ENCODE results near the gene CRABP2. TPM values are rescaled to one million over a fixed set of nuclear protein-coding genes. Genes with fewer than 3 reads are reported as not detected.

CRABP2 gene
- total and polyA plus RNA-seq, 2 experiments from 2014 or later = 45.9 to 137 TPM

DNA sequence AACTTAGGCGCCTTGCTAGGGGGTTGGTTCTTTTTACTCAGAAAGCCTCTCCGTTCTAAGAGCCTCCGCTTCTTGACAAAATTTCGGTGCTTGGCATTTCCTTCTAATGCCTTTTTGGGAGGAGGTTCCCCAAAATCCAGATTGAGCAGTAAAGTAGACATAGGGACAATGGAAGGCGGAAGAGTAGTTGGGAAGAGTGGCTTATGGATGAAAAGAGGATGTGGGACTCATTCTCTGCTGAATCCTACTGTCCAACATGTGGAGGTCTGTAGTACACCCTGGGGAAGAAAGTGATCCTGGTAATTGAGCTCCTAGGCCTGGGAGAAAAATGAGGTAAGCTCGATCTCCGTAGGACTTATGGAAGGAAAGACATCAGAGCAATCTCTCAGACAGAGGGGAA lies 22.1 kb upstream of the CRABP2 start:
- Histone ChIP-seq H3K9me2 (ENCODE audit: insufficient read depth) (no peaks in the 10 kb centered on the region), H3K27me3 (ENCODE audit: insufficient read depth) (no peaks in the 10 kb centered on the region), H2AFZ (no peak overlapping the region), H3K79me2 (replicated peaks; ENCODE audit: insufficient read depth) (peaks cover 69% of the 10 kb centered on the region), H3K4me3 (peak overlapping the region; percentile 96), H4K20me1 (replicated peaks; ENCODE audit: insufficient read depth) (peaks cover 43% of the 10 kb centered on the region), H3K27ac (ENCODE audit: low read depth) (peak overlapping the region; percentile 88; the same call in 1 of the 2 replicates), H3K4me1 (ENCODE audit: insufficient read depth) (peaks cover 28% of the 10 kb centered on the region), H3K36me3 (ENCODE audit: insufficient read depth) (peaks cover 19% of the 10 kb centered on the region), H3F3A (replicated peaks; ENCODE audit: low read depth) (peaks cover 37% of the 10 kb centered on the region), H3K4me2 (peak overlapping the region; percentile 95)
- ATAC-seq = no peak
- peaks cover 13% of the 10 kb centered on the region for H3K4me1 Mint-ChIP-seq
- peaks cover 4% of the 10 kb centered on the region for H3K27me3 Mint-ChIP-seq (ENCODE audit: insufficient read depth, low read depth, poor library complexity)
- H3K27ac Mint-ChIP-seq = peak overlapping the region; percentile 97
- DNase-seq (ENCODE audit: low spot score) = no peak
- TF ChIP-seq ZNF114 (CRISPR knock-in tag; IDR thresholded peaks at IDR 0.05) = no peak
- no peak for TF ChIP-seq POLR2AphosphoS5 (IDR thresholded peaks at IDR 0.05; ENCODE audit: low read depth)
- TF ChIP-seq, protein P1, sequence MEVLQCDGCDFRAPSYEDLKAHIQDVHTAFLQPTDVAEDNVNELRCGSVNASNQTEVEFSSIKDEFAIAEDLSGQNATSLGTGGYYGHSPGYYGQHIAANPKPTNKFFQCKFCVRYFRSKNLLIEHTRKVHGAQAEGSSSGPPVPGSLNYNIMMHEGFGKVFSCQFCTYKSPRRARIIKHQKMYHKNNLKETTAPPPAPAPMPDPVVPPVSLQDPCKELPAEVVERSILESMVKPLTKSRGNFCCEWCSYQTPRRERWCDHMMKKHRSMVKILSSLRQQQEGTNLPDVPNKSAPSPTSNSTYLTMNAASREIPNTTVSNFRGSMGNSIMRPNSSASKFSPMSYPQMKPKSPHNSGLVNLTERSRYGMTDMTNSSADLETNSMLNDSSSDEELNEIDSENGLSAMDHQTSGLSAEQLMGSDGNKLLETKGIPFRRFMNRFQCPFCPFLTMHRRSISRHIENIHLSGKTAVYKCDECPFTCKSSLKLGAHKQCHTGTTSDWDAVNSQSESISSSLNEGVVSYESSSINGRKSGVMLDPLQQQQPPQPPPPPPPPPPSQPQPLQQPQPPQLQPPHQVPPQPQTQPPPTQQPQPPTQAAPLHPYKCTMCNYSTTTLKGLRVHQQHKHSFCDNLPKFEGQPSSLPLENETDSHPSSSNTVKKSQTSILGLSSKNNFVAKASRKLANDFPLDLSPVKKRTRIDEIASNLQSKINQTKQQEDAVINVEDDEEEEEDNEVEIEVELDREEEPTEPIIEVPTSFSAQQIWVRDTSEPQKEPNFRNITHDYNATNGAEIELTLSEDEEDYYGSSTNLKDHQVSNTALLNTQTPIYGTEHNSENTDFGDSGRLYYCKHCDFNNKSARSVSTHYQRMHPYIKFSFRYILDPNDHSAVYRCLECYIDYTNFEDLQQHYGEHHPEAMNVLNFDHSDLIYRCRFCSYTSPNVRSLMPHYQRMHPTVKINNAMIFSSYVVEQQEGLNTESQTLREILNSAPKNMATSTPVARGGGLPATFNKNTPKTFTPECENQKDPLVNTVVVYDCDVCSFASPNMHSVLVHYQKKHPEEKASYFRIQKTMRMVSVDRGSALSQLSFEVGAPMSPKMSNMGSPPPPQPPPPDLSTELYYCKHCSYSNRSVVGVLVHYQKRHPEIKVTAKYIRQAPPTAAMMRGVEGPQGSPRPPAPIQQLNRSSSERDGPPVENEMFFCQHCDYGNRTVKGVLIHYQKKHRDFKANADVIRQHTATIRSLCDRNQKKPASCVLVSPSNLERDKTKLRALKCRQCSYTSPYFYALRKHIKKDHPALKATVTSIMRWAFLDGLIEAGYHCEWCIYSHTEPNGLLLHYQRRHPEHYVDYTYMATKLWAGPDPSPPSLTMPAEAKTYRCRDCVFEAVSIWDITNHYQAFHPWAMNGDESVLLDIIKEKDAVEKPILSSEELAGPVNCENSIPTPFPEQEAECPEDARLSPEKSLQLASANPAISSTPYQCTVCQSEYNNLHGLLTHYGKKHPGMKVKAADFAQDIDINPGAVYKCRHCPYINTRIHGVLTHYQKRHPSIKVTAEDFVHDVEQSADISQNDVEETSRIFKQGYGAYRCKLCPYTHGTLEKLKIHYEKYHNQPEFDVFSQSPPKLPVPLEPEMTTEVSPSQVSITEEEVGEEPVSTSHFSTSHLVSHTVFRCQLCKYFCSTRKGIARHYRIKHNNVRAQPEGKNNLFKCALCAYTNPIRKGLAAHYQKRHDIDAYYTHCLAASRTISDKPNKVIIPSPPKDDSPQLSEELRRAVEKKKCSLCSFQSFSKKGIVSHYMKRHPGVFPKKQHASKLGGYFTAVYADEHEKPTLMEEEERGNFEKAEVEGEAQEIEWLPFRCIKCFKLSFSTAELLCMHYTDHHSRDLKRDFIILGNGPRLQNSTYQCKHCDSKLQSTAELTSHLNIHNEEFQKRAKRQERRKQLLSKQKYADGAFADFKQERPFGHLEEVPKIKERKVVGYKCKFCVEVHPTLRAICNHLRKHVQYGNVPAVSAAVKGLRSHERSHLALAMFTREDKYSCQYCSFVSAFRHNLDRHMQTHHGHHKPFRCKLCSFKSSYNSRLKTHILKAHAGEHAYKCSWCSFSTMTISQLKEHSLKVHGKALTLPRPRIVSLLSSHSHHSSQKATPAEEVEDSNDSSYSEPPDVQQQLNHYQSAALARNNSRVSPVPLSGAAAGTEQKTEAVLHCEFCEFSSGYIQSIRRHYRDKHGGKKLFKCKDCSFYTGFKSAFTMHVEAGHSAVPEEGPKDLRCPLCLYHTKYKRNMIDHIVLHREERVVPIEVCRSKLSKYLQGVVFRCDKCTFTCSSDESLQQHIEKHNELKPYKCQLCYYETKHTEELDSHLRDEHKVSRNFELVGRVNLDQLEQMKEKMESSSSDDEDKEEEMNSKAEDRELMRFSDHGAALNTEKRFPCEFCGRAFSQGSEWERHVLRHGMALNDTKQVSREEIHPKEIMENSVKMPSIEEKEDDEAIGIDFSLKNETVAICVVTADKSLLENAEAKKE (CRISPR knock-in tag; IDR thresholded peaks at IDR 0.05) = no peak
- no peak for TF ChIP-seq JUNB (IDR thresholded peaks at IDR 0.05; ENCODE audit: unreplicated experiment)
- H3K9me3 Mint-ChIP-seq = no peaks in the 10 kb centered on the region
- H3K4me3 Mint-ChIP-seq = no peak overlapping the region
- H3K36me3 Mint-ChIP-seq (ENCODE audit: low read depth) = peaks cover 22% of the 10 kb centered on the region

DNA sequence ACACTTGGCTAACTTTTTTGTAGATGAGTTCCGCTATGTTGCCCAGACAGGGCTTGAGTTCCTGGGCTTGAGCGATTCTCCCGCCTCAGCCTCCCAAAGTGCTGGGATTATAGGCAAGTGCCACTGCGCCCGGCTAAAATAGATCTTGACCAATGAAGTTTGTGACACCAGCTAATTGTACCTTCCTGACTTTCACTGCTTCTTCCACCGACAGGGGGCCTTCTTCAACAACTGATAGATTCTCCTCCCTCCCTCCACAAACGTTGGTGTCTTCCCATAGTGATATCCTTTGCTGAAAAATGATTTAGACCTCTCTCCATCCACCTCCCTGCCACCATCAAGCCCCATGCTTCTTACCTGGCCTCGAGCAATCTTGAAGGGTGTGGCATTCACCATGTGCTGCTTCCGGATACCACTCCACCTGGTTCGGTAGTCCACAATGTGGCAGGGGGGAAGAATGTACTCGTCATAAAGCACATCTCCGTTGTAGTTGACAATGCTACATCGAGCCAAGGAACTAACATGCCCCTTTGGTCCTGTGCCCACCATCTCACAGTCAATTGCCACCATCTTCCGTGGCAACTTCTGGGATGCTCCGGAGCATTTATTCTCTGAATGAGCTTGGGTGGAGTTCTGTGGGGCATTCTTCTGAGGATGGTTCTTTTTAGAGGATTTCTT lies 21.3 kb upstream of the CRABP2 start:
- H3K79me2 ChIP-seq (replicated peaks; ENCODE audit: insufficient read depth) = peaks cover 74% of the 10 kb centered on the region
- peaks cover 27% of the 10 kb centered on the region for H3K36me3 Mint-ChIP-seq (ENCODE audit: low read depth)

More for the DNA sequence above, 21.3 kb upstream of the CRABP2 start:
- Histone ChIP-seq H3K27ac (ENCODE audit: low read depth) (0 out of 2 replicates have a peak overlapping the region, but pooled peaks have one; percentile 81), H3K4me3 (peak overlapping the region; percentile 96), H4K20me1 (replicated peaks; ENCODE audit: insufficient read depth) (peaks cover 45% of the 10 kb centered on the region), H3K4me2 (peak overlapping the region; percentile 95), H3K9me2 (ENCODE audit: insufficient read depth) (no peaks in the 10 kb centered on the region), H3K4me1 (ENCODE audit: insufficient read depth) (peaks cover 28% of the 10 kb centered on the region), H3K27me3 (ENCODE audit: insufficient read depth) (no peaks in the 10 kb centered on the region), H3K36me3 (ENCODE audit: insufficient read depth) (peaks cover 20% of the 10 kb centered on the region), H2AFZ (no peak overlapping the region), H3F3A (replicated peaks; ENCODE audit: low read depth) (peaks cover 37% of the 10 kb centered on the region)
- ATAC-seq (peak; percentile 16), DNase-seq (ENCODE audit: low spot score) (peak; percentile 88)
- no peak overlapping the region for H3K27ac Mint-ChIP-seq
- TF ChIP-seq, protein P2, sequence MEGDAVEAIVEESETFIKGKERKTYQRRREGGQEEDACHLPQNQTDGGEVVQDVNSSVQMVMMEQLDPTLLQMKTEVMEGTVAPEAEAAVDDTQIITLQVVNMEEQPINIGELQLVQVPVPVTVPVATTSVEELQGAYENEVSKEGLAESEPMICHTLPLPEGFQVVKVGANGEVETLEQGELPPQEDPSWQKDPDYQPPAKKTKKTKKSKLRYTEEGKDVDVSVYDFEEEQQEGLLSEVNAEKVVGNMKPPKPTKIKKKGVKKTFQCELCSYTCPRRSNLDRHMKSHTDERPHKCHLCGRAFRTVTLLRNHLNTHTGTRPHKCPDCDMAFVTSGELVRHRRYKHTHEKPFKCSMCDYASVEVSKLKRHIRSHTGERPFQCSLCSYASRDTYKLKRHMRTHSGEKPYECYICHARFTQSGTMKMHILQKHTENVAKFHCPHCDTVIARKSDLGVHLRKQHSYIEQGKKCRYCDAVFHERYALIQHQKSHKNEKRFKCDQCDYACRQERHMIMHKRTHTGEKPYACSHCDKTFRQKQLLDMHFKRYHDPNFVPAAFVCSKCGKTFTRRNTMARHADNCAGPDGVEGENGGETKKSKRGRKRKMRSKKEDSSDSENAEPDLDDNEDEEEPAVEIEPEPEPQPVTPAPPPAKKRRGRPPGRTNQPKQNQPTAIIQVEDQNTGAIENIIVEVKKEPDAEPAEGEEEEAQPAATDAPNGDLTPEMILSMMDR (conservative IDR thresholded peaks at IDR 0.05; ENCODE audit: low read depth in 2 of 2) = peak; percentile 70 to 81
- TF ChIP-seq NANOG (IDR thresholded peaks at IDR 0.05; ENCODE audit: borderline replicate concordance) = no peak
- no peak overlapping the region for H3K4me3 Mint-ChIP-seq
- H3K4me1 Mint-ChIP-seq = peaks cover 13% of the 10 kb centered on the region
- H3K9me3 Mint-ChIP-seq = no peaks in the 10 kb centered on the region
- peaks cover 6% of the 10 kb centered on the region for H3K27me3 Mint-ChIP-seq (ENCODE audit: insufficient read depth, low read depth, poor library complexity)
